ENCODE results near the gene CLEC2D.
"Not testable (repeated sequence)": the region's sequence is repeated elsewhere in the genome, so short reads cannot be mapped to it uniquely, and the experiment has no call there.

The CLEC2D gene

DNA sequence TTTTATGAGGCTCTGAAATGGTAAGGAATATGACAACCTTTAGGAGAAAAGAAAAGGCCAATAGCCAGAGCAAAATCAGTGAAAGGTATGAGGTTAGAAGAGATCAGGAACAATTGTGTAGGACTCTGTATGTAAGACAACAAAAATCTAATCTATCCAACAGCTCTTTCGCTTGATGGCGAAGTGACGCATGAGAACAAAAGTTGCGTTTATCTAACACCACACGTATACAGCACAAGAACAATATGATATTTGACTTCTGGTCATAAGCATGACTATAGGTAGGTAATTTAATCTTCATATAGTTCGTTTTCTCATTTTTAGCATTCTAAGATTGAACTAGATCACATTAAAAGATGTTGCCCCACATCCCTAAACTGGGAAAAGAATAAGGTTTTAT, 61.9 kb downstream of the CLEC2D start:
- TF ChIP-seq YY1 (IDR thresholded peaks at IDR 0.05; ENCODE audit: insufficient read depth, insufficient read length) (no peak), SUZ12 (IDR thresholded peaks at IDR 0.05; ENCODE audit: extremely low read depth, insufficient read depth, insufficient read length) (no peak), ZNF274 (IDR thresholded peaks at IDR 0.05; ENCODE audit: low read depth, low read length) (no peak)
- Histone ChIP-seq H3K9me3 (ENCODE audit: insufficient read depth, low read length) (no peaks in the 10 kb centered on the region), H3K4me1 (ENCODE audit: insufficient read depth, insufficient read length) (no peaks in the 10 kb centered on the region), H3K9ac (ENCODE audit: insufficient read length, low read depth) (no peak overlapping the region), H3K36me3 (ENCODE audit: insufficient read depth, insufficient read length, low read length) (no peaks in the 10 kb centered on the region), H3K4me3 (ENCODE audit: insufficient read length, low read depth) (no peak overlapping the region), H3K27me3 (ENCODE audit: insufficient read depth, insufficient read length) (no peaks in the 10 kb centered on the region)
- DNase-seq (ENCODE audit: low read depth, low spot score) = no peak

DNA sequence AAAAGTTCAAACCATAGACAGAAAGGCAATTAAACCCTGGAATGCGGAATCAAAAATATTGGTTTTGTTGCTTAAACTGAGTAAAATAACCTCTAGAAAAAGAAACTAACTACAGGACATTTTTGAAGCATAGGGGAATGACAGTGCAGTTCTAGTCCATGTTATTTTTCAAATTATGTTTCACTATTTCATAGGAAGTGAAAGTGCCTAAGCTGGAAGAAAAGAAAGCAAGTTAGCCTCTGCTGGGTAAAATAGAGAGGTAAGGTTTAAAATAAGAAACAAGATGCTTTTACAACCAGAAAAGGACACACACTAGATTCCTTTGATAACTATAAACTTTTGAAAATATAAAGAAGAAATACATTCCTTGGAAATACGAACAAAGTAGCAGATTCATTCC, 62.3 kb downstream of the CLEC2D start:
- no peak for DNase-seq (ENCODE audit: low read depth, low spot score)
- Histone ChIP-seq H3K36me3 (ENCODE audit: insufficient read depth, insufficient read length, low read length) (no peaks in the 10 kb centered on the region), H3K4me3 (ENCODE audit: insufficient read length, low read depth) (no peak overlapping the region), H3K4me1 (ENCODE audit: insufficient read depth, insufficient read length) (no peaks in the 10 kb centered on the region), H3K9me3 (ENCODE audit: insufficient read depth, low read length) (no peaks in the 10 kb centered on the region), H3K27me3 (ENCODE audit: insufficient read depth, insufficient read length) (no peaks in the 10 kb centered on the region), H3K9ac (ENCODE audit: insufficient read length, low read depth) (no peak overlapping the region)
- TF ChIP-seq SUZ12 (IDR thresholded peaks at IDR 0.05; ENCODE audit: extremely low read depth, insufficient read depth, insufficient read length) = no peak
- no peak for TF ChIP-seq ZNF274 (IDR thresholded peaks at IDR 0.05; ENCODE audit: low read depth, low read length)
- no peak for TF ChIP-seq YY1 (IDR thresholded peaks at IDR 0.05; ENCODE audit: insufficient read depth, insufficient read length)

DNA sequence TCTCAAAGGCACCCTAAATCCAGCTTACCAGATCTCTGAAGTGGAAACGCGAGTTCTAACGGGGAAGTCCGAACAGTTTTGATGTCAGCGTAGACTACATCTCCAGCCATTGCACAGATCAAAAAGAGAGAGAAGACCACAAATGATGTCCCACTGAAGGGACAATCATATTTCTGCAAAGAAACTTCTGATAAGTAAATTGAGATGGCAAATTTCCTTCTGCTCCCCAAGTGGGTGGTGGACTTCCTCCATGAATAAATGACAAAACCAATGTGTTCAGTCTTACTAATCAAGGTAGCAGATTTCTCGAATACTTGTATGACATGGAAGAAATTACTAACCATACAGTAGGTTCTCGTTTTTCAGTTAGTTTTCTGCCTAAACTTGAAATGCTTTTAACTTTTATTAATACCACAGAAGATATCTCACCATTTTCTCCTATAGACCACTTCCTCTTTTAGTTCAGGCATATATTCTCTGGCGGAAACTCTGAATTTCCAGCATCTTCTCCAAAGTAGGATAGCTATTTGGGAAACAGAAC, 63.5 kb downstream of the CLEC2D start, which contains the start of gene CLECL1:
Gene CLECL1, minus strand, starts transcription at position 177 of the 541 bp plus-strand sequence.
- H3K9ac ChIP-seq (ENCODE audit: insufficient read length, low read depth) = no peak within 1 kb of the TSS
- TF ChIP-seq SUZ12 (IDR thresholded peaks at IDR 0.05; ENCODE audit: extremely low read depth, insufficient read depth, insufficient read length) (no peak), YY1 (IDR thresholded peaks at IDR 0.05; ENCODE audit: insufficient read depth, insufficient read length) (no peak), ZNF274 (IDR thresholded peaks at IDR 0.05; ENCODE audit: low read depth, low read length) (no peak)
- no peak within 1 kb of the TSS for H3K4me3 ChIP-seq (ENCODE audit: insufficient read length, low read depth)
- no peaks in the 10 kb centered on the region for H3K27me3 ChIP-seq (ENCODE audit: insufficient read depth, insufficient read length)
- H3K36me3 ChIP-seq (ENCODE audit: insufficient read depth, insufficient read length, low read length) = no peaks in the 10 kb centered on the region
- H3K9me3 ChIP-seq (ENCODE audit: insufficient read depth, low read length) = no peaks in the 10 kb centered on the region
- DNase-seq (ENCODE audit: low read depth, low spot score) = no peak
- H3K4me1 ChIP-seq (ENCODE audit: insufficient read depth, insufficient read length) = no peaks in the 10 kb centered on the region

DNA sequence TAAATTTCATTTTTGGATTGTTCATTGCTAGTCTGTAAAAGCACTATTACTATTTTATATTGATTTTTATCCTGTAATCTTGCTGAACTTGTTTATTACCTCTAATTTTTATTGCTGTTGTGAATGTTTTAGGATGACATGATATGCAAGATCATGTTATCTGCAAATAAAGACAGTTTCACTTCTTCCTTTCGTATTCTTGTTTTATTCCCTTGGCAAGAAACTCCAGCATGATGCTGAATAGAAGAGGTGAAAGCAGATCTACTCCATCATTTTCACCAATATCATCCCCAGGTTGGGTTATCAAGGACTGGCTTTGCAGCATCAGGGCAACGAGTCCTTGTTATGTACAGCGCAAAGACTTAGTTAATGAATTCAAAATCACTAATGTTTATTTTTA, 66.1 kb downstream of the CLEC2D start:
- Histone ChIP-seq H3K9ac (ENCODE audit: insufficient read length, low read depth) (no peak overlapping the region), H3K4me1 (ENCODE audit: insufficient read depth, insufficient read length) (no peaks in the 10 kb centered on the region), H3K9me3 (ENCODE audit: insufficient read depth, low read length) (no peaks in the 10 kb centered on the region), H3K4me3 (ENCODE audit: insufficient read length, low read depth) (no peak overlapping the region), H3K27me3 (ENCODE audit: insufficient read depth, insufficient read length) (no peaks in the 10 kb centered on the region), H3K36me3 (ENCODE audit: insufficient read depth, insufficient read length, low read length) (no peaks in the 10 kb centered on the region)
- DNase-seq (ENCODE audit: low read depth, low spot score) = no peak
- TF ChIP-seq YY1 (IDR thresholded peaks at IDR 0.05; ENCODE audit: insufficient read depth, insufficient read length) (no peak), SUZ12 (IDR thresholded peaks at IDR 0.05; ENCODE audit: extremely low read depth, insufficient read depth, insufficient read length) (no peak)

DNA sequence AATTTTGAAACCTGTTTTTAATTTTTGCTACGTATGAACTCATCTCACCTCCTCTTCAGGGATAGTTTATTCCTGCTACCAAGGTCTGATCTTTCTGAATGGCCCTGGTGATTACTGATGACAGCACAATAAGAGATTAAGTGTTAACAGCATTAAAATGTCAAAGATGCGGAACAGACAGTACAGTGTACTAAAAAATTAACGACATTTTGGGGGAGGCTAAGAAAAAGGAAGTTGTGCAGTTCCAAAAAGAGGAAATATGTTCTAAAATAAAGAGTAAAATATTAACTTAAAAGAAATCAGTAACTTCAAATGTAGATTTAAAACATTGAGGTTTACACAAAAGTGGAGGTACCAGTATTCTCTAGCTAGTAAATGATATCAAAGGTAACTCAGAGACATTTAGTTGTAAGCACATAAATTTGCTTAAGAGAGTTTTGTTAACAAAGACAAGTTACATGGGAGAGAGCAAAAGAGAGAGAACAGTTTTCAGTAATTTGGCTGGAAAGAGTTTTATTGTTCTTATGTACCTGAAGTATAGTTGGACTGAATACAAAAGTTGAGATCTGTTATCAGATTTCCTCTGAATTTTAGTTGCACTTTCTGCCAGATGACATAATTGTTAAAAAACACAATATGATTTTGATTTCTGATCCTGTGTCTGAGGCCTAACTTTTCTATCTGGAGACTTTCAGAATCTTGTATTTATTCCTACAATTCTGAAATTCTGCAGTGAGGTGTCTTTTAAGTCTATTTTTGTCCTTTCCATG, 67.6 kb downstream of the CLEC2D start:
- Histone ChIP-seq H3K4me3 (ENCODE audit: insufficient read length, low read depth) (no peak overlapping the region), H3K9me3 (ENCODE audit: insufficient read depth, low read length) (no peaks in the 10 kb centered on the region), H3K4me1 (ENCODE audit: insufficient read depth, insufficient read length) (no peaks in the 10 kb centered on the region), H3K36me3 (ENCODE audit: insufficient read depth, insufficient read length, low read length) (no peaks in the 10 kb centered on the region), H3K27me3 (ENCODE audit: insufficient read depth, insufficient read length) (no peaks in the 10 kb centered on the region), H3K9ac (ENCODE audit: insufficient read length, low read depth) (no peak overlapping the region)
- no peak for DNase-seq (ENCODE audit: low read depth, low spot score)
- TF ChIP-seq SUZ12 (IDR thresholded peaks at IDR 0.05; ENCODE audit: extremely low read depth, insufficient read depth, insufficient read length) (no peak), ZNF274 (IDR thresholded peaks at IDR 0.05; ENCODE audit: low read depth, low read length) (no peak), YY1 (IDR thresholded peaks at IDR 0.05; ENCODE audit: insufficient read depth, insufficient read length) (no peak)

DNA sequence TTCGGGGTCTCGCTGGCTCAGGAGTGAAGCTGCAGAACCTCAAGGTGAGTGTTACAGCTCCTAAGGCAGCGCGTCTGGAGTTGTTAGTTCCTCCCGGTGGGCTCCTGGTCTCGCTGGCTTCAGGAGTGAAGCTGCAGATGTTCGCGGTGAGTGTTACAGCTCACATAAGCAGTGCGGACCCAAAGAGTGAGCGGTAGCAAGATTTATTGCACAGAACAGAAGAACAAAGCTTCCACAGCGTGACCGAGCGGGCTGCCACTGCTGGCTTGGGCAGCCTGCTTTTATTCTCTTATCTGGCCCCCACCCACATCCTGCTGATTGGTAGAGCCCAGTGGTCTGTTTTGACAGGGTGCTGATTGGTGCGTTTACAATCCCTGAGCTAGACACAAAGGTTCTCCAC, 69.4 kb downstream of the CLEC2D start:
- not testable (repeated sequence) for H3K9ac ChIP-seq (ENCODE audit: insufficient read length, low read depth); H3K27me3 ChIP-seq (ENCODE audit: insufficient read depth, insufficient read length); H3K9me3 ChIP-seq (ENCODE audit: insufficient read depth, low read length); H3K4me3 ChIP-seq (ENCODE audit: insufficient read length, low read depth); DNase-seq (ENCODE audit: low read depth, low spot score); H3K4me1 ChIP-seq (ENCODE audit: insufficient read depth, insufficient read length); H3K36me3 ChIP-seq (ENCODE audit: insufficient read depth, insufficient read length, low read length)

DNA sequence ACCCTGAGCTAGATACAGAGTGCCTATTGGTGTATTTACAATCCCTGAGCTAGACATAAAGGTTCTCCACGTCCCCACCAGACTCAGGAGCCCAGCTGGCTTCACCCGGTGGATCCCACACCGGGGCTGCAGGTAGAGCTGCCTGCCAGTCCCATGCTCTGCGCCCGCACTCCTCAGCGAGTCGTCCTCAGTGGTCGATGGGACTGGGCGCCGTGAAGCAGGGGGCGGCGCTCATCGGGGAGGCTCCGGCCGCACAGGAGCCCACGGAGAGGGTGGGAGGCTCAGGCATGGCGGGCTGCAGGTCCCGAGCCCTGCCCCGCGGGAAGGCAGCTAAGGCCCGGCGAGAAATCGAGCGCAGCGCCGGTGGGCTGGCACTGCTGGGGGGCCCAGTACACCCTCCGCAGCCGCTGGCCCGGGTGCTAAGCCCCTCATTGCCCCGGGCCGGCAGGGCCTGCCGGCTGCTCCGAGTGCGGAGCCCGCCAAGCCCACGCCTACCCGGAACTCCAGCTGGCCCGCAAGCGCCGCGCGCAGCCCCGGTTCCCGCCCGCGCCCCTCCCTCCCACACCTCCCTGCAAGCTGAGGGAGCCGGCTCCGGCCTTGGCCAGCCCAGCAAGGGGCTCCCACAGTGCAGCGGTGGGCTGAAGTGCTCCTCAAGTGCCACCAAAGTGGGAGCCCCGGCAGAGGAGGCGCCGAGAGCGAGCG, 70.0 kb downstream of the CLEC2D start:
- not testable (repeated sequence) for H3K27me3 ChIP-seq (ENCODE audit: insufficient read depth, insufficient read length); H3K9ac ChIP-seq (ENCODE audit: insufficient read length, low read depth); DNase-seq (ENCODE audit: low read depth, low spot score); H3K4me3 ChIP-seq (ENCODE audit: insufficient read length, low read depth); H3K9me3 ChIP-seq (ENCODE audit: insufficient read depth, low read length); H3K4me1 ChIP-seq (ENCODE audit: insufficient read depth, insufficient read length); H3K36me3 ChIP-seq (ENCODE audit: insufficient read depth, insufficient read length, low read length)

Measured in NT2/D1 (cell line).